Cardiac muscle cell (in vitro differentiated cells and primary cell): ENCODE measurements around the gene LRRC8E. TPM values are rescaled to one million over a fixed set of nuclear protein-coding genes. Genes with fewer than 3 reads are reported as not detected.

ENCODE experiments used
- DNase-seq, 2 donors: peaks; one replicate each; pipeline versions ENCODE4 v3.0.0 to v3.0.0-alpha.2; 2010 to 2017; ENCODE audit warnings: low read depth in 1 of 2, low spot score in 1 of 2
- H3K27ac ChIP-seq: fragments of 200-600 bp; sonication (generic); 2 replicates; pipeline ENCODE4 v1.5.1; 2016
- H3K27me3 ChIP-seq: fragments of 200-600 bp; sonication (generic); 2 replicates; pipeline ENCODE4 v1.6.0; 2016; ENCODE audit warnings: control low read depth
- H3K36me3 ChIP-seq: fragments of 200-600 bp; sonication (generic); 2 replicates; pipeline ENCODE4 v1.5.1; 2016; ENCODE audit warnings: control low read depth
- H3K4me1 ChIP-seq: fragments of 200-600 bp; sonication (generic); 2 replicates; pipeline ENCODE4 v1.8.1; 2017; ENCODE audit warnings: low read depth, mild to moderate bottlenecking, mixed run types
- H3K4me3 ChIP-seq: fragments of 200-600 bp; sonication (generic); 2 replicates; pipeline ENCODE4 v1.5.1; 2016; ENCODE audit warnings: mild to moderate bottlenecking
- H3K9me3 ChIP-seq: fragments of 200-600 bp; sonication (generic); 2 replicates; pipeline ENCODE4 v1.5.1; 2017; ENCODE audit warnings: low read depth, mild to moderate bottlenecking, control low read depth
- polyA plus RNA-seq: library from polyadenylated mRNA; unstranded; fragments of >200 nt; fragmentation: Nextera tagmentation; extraction: Ambion mirVana; gene quantifications from 2 replicates; pipeline ENCODE4 v1.2.1, GENCODE V29; 2016
- total RNA-seq: library from RNA; depleted of rRNA; stranded (reverse); fragments of >200 nt; gene quantifications from 2 replicates; pipeline ENCODE4 v1.2.3, GENCODE V29; 2016
- TF ChIP-seq, protein P1 (sequence below): IDR thresholded peaks from 2 replicates; pipeline ENCODE4 v1.5.1; 2012; ENCODE audit warnings: low read depth, mild to moderate bottlenecking, low read length

Gene LRRC8E
- total and polyA plus RNA-seq, 2 experiments from 2014 or later: 2.4 TPM; not detected in 1

DNA sequence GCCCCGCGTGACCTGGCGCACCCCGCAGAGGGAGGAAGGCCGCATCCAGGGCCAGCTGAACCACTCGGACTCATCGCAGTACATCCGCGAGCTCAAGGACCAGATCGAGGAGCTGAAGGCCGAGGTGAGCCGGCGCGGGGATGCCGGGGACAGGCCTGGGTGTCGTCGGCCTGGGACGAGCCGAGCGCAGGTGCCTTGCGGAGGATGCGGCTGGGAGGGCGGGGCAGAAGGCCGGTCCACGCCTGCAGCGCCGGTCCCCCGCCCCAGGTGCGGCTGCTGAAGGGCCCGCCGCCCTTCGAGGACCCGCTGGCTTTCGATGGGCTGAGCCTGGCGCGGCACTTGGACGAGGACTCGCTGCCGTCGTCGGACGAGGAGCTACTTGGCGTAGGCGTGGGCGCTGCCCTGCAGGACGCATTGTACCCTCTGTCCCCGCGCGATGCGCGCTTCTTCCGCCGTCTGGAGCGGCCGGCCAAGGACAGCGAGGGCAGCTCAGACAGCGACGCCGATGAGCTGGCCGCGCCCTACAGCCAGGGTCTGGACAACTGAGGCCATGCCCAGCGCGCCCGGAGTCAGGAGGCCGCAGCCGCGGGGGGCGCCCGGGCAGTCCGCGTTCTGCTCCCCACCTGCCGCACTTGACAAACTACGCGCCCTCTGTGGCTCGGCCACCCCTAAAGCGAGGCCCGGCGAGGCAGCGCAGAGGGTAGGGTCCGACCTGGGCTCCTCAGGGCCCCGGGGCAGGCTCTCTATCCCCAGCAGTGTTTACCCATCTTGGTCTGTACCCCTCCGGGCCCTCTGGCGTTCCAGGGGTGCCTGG, 24.9 kb upstream of the LRRC8E start:
- Histone ChIP-seq H3K9me3 (no peaks in the 10 kb centered on the region), H3K27me3 (peaks cover 72% of the 10 kb centered on the region), H3K4me3 (peak overlapping the region; percentile 25), H3K36me3 (no peaks in the 10 kb centered on the region), H3K27ac (no peak overlapping the region), H3K4me1 (peaks cover 10% of the 10 kb centered on the region)
- TF ChIP-seq, protein P1, sequence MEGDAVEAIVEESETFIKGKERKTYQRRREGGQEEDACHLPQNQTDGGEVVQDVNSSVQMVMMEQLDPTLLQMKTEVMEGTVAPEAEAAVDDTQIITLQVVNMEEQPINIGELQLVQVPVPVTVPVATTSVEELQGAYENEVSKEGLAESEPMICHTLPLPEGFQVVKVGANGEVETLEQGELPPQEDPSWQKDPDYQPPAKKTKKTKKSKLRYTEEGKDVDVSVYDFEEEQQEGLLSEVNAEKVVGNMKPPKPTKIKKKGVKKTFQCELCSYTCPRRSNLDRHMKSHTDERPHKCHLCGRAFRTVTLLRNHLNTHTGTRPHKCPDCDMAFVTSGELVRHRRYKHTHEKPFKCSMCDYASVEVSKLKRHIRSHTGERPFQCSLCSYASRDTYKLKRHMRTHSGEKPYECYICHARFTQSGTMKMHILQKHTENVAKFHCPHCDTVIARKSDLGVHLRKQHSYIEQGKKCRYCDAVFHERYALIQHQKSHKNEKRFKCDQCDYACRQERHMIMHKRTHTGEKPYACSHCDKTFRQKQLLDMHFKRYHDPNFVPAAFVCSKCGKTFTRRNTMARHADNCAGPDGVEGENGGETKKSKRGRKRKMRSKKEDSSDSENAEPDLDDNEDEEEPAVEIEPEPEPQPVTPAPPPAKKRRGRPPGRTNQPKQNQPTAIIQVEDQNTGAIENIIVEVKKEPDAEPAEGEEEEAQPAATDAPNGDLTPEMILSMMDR: no peak
- peak in 1 of 2 donors; percentile 44 for DNase-seq

DNA sequence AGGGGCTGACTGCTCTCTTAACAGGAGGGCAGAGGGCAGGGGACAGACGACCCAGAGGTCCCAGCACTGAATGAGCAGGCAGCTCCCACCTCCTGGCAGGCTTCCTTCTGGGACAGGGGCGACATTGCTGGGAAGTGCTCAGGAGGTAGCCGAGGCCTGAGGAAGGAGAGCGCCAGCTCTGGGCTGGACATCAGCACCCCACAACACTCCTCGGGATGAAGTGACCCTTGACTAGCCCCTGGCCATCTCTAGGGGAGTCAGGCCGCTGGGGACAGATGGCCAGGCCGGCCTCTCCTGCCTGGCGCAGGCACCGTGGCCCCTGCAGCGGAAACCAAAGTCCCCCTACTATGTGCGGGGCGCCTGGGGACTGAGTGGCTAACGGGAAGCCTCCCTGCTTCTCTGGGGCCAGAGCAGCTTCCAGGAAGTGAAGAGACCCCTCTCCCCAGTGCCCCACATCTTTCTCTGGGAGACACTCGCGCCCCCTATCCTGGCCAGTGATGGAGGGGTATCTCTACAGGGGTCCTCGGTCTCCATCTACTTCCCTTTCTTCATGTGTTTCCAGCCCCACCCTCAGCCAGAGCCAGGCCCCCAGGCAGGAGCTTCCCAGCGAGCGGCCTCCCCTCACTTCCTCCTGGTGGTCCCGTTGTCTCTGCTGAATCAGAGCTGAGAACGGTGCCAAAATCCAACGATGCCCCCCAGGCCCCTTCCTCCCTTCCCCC, 24.2 kb upstream of the LRRC8E start:
- TF ChIP-seq, protein P1: no peak
- Histone ChIP-seq H3K27me3 (peaks cover 72% of the 10 kb centered on the region), H3K9me3 (no peaks in the 10 kb centered on the region), H3K4me1 (peaks cover 10% of the 10 kb centered on the region), H3K4me3 (no peak overlapping the region), H3K36me3 (no peaks in the 10 kb centered on the region), H3K27ac (no peak overlapping the region)
- DNase-seq: no peak

DNA sequence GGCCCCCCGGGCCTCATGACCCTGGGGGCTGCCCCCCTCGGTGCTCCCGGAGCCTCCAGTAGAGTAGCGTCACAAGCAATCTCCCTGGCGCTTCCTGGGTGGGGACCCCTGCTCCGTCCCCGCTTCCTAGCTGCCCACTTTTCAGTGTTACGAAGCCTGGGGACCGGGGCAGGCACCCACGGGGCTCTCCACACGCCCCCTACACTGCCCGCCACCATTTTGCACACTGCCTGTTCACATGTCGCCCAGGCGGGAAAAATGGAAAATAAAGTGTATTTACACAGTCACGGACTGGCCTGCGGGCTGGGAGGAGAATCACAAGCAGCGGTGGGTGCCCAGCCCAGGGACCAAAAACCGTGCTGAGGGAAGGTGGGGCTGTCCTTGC, 23.6 kb upstream of the LRRC8E start:
- no peak for DNase-seq
- peaks cover 70% of the 10 kb centered on the region for H3K27me3 ChIP-seq
- TF ChIP-seq, protein P1: no peak
- no peak overlapping the region for H3K27ac ChIP-seq
- H3K36me3 ChIP-seq: no peaks in the 10 kb centered on the region
- H3K4me1 ChIP-seq: peaks cover 10% of the 10 kb centered on the region
- H3K4me3 ChIP-seq: no peak overlapping the region
- no peaks in the 10 kb centered on the region for H3K9me3 ChIP-seq

DNA sequence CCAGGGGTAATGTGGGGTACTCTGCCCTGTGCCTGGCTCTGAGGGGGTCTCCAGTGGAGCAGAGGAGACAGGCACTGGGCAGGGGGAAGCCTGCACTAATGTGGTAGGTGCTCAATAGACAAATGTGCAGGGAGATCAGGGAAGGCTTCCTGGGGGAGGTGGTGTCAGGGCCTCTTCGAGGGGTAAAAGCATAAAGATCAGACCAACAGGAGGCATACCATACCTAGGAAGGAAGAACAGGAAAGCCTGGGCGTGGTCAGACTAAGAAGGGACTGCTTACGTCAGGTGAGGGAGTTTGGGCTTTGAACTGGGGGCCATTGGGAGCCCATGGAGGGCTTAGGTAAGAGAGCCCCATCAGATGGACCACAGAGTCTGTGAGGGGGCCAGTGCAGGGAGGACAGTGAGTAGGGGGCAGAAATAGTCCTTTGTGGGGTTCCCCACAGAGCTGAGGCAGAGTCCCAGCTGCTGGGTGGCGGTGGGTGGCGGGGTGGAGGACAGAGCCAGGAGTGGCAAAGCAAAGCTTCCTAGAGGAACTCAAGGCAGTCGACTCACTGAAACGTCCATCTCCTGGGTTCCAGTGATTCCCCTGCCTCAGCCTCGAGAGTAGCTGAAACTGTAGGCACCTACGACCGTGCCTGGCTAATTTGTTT, 22.9 kb upstream of the LRRC8E start:
- TF ChIP-seq, protein P1: no peak
- Histone ChIP-seq H3K4me3 (no peak overlapping the region), H3K9me3 (no peaks in the 10 kb centered on the region), H3K4me1 (peaks cover 10% of the 10 kb centered on the region), H3K27ac (no peak overlapping the region), H3K27me3 (peaks cover 63% of the 10 kb centered on the region), H3K36me3 (no peaks in the 10 kb centered on the region)
- DNase-seq: no peak

DNA sequence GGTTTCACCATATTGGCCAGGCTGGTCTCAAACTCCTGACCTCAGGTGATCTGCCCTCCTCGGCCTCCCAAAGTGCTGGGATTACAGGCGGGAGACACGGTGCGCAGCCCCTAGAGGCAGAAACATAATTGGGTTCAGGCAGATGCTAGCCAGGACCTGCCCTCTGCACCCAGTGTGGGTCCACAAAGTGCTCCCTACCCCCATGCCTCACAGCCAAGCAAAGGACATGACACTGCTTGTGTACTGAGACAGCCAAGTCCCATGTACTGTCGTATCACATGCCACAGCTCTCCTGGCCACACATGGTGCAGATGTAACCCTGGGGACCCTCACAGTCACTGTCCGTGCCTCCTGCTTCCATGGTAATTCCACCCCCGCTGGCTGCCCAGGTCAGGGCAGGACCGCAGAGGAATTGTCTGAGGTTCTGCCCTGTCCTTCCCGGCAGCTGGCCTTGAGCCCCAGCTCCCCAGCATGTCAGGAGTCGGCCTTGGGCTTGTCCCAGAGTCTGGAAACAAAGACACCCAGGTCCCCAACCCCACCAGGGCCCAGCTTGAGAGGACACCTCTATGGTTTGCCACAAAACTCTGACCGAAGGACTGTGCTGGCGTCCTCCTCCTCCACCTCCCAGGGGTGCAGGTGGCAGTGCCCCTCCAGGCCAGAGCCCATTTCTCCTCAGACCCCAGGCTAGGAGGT, 21.8 kb upstream of the LRRC8E start:
- Histone ChIP-seq H3K4me3 (no peak overlapping the region), H3K4me1 (peaks cover 13% of the 10 kb centered on the region), H3K9me3 (no peaks in the 10 kb centered on the region), H3K27ac (no peak overlapping the region), H3K36me3 (no peaks in the 10 kb centered on the region), H3K27me3 (peaks cover 52% of the 10 kb centered on the region)
- no peak for DNase-seq
- TF ChIP-seq, protein P1: no peak
